GM19324 (cell line): Measurements from ENCODE around the gene OR11H7.
"Not testable (repeated sequence)": the region's sequence is repeated elsewhere in the genome, so short reads cannot be mapped to it uniquely, and the experiment has no call there.

Source experiments
- ATAC-seq: cut with Tn5 transposase; IDR thresholded peaks from one replicate; pipeline ENCODE4 v1.9.1; 2021; ENCODE audit warnings: mild to moderate bottlenecking, moderate library complexity; ENCODE audit not compliant: unreplicated experiment, low FRiP score

OR11H7 gene

GRCh38 chr14:20274062-20274461 is 45.3 kb downstream of the OR11H7 start:
- ATAC-seq, result no peak

- no peak for ATAC-seq
Observed at GRCh38 chr14:20277409-20277808, 48.6 kb downstream of the OR11H7 start.

- ATAC-seq, result no peak
Observed at GRCh38 chr14:20278414-20278813, 49.6 kb downstream of the OR11H7 start.

- not testable (repeated sequence) for ATAC-seq
Observed at GRCh38 chr14:20280265-20280664, 51.5 kb downstream of the OR11H7 start.
